OCI-LY7 (cell line): ENCODE data around the gene SNAP29. TPM values are rescaled to one million over a fixed set of nuclear protein-coding genes. Genes with fewer than 3 reads are reported as not detected.
"Not testable (repeated sequence)": the region's sequence is repeated elsewhere in the genome, so short reads cannot be mapped to it uniquely, and the experiment has no call there.

ENCODE experiments used
- BruUV-seq: library from RNA; stranded (reverse); fragments of 400-500 nt; replicated peaks from 2 replicates; lab custom pipeline; 2021; lab: Mats Ljungman, UMichigan
- CTCF ChIA-PET: fragments of 300-600 bp; sonication (Branson Sonifier 250); formaldehyde crosslinking; loops from one replicate; lab custom pipeline; 2022; ENCODE audit warnings: antibody characterized with exemption; ENCODE audit not compliant: unreplicated experiment; lab: Charles Lee
- POLR2A ChIA-PET: fragments of 300-600 bp; sonication (Branson Sonifier 250); formaldehyde crosslinking; loops from one replicate; lab custom pipeline; 2022; ENCODE audit warnings: antibody characterized with exemption; lab: Charles Lee
- DNase-seq: peaks from one replicate; pipeline ENCODE4 v3.0.0-alpha.2; 2015; ENCODE audit warnings: low spot score
- H2AFZ ChIP-seq: fragments of 200-600 bp; sonication (generic), shearing (Covaris generic); 2 replicates; pipeline ENCODE4 v1.6.1; 2014; ENCODE audit warnings: mild to moderate bottlenecking, antibody characterized with exemption, low read length, moderate library complexity
- H3K27ac ChIP-seq: fragments of 200-600 bp; sonication (generic); 2 replicates; pipeline ENCODE4 v1.5.1; 2014; ENCODE audit warnings: mixed run types, low read depth, mild to moderate bottlenecking, moderate library complexity, low read length, inconsistent platforms; ENCODE audit not compliant: poor library complexity, severe bottlenecking
- H3K36me3 ChIP-seq: fragments of 200-600 bp; sonication (generic); 2 replicates; pipeline ENCODE4 v1.6.1; 2014; ENCODE audit warnings: mild to moderate bottlenecking, antibody characterized with exemption, low read length, moderate library complexity, mixed read lengths; ENCODE audit not compliant: insufficient read depth
- H3K4me1 ChIP-seq: fragments of 200-600 bp; sonication (generic); 2 replicates; pipeline ENCODE4 v1.5.1; 2014; ENCODE audit warnings: mild to moderate bottlenecking, low read length; ENCODE audit not compliant: insufficient read depth, poor library complexity, severe bottlenecking
- H3K4me2 ChIP-seq: fragments of 200-600 bp; sonication (generic); 2 replicates; pipeline ENCODE4 v1.6.1; 2014; ENCODE audit warnings: mild to moderate bottlenecking, low read length
- H3K4me3 ChIP-seq: fragments of 200-600 bp; sonication (generic); 2 replicates; pipeline ENCODE4 v1.5.1; 2014; ENCODE audit warnings: mild to moderate bottlenecking, low read depth, low read length; ENCODE audit not compliant: poor library complexity, severe bottlenecking
- H3K79me2 ChIP-seq: fragments of 200-600 bp; sonication (generic); 2 replicates; pipeline ENCODE4 v1.6.1; 2016; ENCODE audit warnings: low read depth, mild to moderate bottlenecking, low read length, moderate library complexity, mixed read lengths; ENCODE audit not compliant: insufficient read depth
- H3K9me2 ChIP-seq: fragments of 200-600 bp; sonication (generic); 2 replicates; pipeline ENCODE4 v1.6.1; 2016; ENCODE audit warnings: mild to moderate bottlenecking, low read length, mixed read lengths; ENCODE audit not compliant: insufficient read depth
- H3K9me3 ChIP-seq: fragments of 200-600 bp; sonication (generic); 2 replicates; pipeline ENCODE4 v1.6.1; 2014; ENCODE audit warnings: mild to moderate bottlenecking, mixed run types, low read length, mixed read lengths
- H4K20me1 ChIP-seq: fragments of 200-600 bp; sonication (generic); 2 replicates; pipeline ENCODE4 v1.6.1; 2014; ENCODE audit warnings: mild to moderate bottlenecking, antibody characterized with exemption, low read length, moderate library complexity, mixed read lengths; ENCODE audit not compliant: insufficient read depth
- EZH2phosphoT487 ChIP-seq: fragments of 200-600 bp; sonication (generic); IDR thresholded peaks from 2 replicates; pipeline ENCODE4 v1.6.1; 2018; ENCODE audit warnings: low read depth, borderline replicate concordance, mild to moderate bottlenecking, mixed run types, antibody characterized with exemption, low read length, moderate library complexity, mixed read lengths
- intact Hi-C: fragments of 100-400 bp; cut with micrococcal nuclease; formaldehyde crosslinking; loops from one replicate; pipeline ENCODE4 v1.10.0; 2022; ENCODE audit not compliant: unreplicated experiment
- total RNA-seq, 2 experiments: library from RNA; depleted of rRNA in 1 of 2; stranded (reverse); fragments of >200 nt in 1 of 2; shearing (Covaris generic) in 1 of 2; gene quantifications; 2 replicates each; pipeline ENCODE4 v1.2.3, GENCODE V29; 2014 to 2022
- TF ChIP-seq, protein P1 (sequence below): fragments of 200-600 bp; sonication (generic); conservative IDR thresholded peaks from 2 replicates; pipeline ENCODE4 v1.5.1; 2014; ENCODE audit warnings: mild to moderate bottlenecking, antibody characterized with exemption, low read length, moderate library complexity, mixed read lengths

Gene SNAP29
- total RNA-seq, 2 experiments from 2014 or later: 12.7 to 26.9 TPM

- H2AFZ ChIP-seq: no peak overlapping the region
- H3K36me3 ChIP-seq: peaks cover 37% of the 10 kb centered on the region
- CTCF ChIA-PET: interaction anchor here (1.1 kb wide), 1 partner anchor 16 kb away, joined by 3 read pairs; no protein-coding TSS in a partner anchor
- H3K79me2 ChIP-seq: no peaks in the 10 kb centered on the region
- no peaks in the 10 kb centered on the region for H3K9me3 ChIP-seq
- no peak overlapping the region for H3K4me3 ChIP-seq
- no peaks in the 10 kb centered on the region for H3K9me2 ChIP-seq
- no peaks in the 10 kb centered on the region for H4K20me1 ChIP-seq
- H3K27ac ChIP-seq: no peak overlapping the region
- H3K4me1 ChIP-seq: no peaks in the 10 kb centered on the region
- POLR2A ChIA-PET: interaction anchor here (0.5 kb wide), 1 partner anchor 131 kb away, joined by 7 read pairs; no protein-coding TSS in a partner anchor
- intact Hi-C loops: no loop called here
- DNase-seq: no peak
- BruUV-seq: no TSS peak
- H3K4me2 ChIP-seq: no peak overlapping the region
- TF ChIP-seq, protein P1, sequence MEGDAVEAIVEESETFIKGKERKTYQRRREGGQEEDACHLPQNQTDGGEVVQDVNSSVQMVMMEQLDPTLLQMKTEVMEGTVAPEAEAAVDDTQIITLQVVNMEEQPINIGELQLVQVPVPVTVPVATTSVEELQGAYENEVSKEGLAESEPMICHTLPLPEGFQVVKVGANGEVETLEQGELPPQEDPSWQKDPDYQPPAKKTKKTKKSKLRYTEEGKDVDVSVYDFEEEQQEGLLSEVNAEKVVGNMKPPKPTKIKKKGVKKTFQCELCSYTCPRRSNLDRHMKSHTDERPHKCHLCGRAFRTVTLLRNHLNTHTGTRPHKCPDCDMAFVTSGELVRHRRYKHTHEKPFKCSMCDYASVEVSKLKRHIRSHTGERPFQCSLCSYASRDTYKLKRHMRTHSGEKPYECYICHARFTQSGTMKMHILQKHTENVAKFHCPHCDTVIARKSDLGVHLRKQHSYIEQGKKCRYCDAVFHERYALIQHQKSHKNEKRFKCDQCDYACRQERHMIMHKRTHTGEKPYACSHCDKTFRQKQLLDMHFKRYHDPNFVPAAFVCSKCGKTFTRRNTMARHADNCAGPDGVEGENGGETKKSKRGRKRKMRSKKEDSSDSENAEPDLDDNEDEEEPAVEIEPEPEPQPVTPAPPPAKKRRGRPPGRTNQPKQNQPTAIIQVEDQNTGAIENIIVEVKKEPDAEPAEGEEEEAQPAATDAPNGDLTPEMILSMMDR: no peak
- TF ChIP-seq EZH2phosphoT487: no peak
Measured at GRCh38 chr22:20889025-20889704, 30.4 kb downstream of the SNAP29 start.

DNA sequence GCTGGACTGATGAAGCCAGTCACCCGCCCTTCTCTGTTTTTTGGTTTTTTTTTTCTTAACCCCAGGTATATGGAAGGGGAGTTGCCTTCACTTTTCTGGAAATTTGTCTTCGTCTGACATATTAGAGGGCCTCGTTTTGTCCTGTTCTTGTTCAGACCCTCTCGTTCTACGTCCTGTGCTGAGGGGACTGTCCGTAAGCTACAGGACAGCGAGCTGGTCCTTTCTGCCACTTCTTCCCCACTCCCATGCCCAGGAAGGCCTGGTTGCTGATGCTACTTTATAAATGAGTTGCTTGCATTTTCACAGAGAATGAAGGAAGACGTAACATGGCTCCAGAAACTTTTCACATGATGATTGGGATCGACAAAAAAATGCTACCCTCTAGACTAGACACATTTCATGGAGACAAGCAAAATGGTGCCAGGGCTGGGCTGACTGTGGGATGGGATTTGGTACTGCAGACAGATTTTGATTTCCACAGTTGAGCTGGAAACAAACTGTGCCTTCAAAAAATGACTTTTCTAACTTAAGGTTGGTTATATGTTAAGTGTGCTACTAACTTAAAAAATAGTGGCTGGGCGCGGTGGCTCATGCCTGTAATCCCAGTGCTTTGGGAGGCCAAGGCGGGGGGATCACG is 31.2 kb downstream of the SNAP29 start:
- H4K20me1 ChIP-seq: no peaks in the 10 kb centered on the region
- no TSS peak for BruUV-seq
- DNase-seq: no peak
- peaks cover 33% of the 10 kb centered on the region for H3K36me3 ChIP-seq
- ChIA-PET CTCF (interaction anchor here (1.1 kb wide), 1 partner anchor 15 kb away, joined by 3 read pairs; no protein-coding TSS in a partner anchor), POLR2A (no interaction called here)
- TF ChIP-seq, protein P1: no peak
- TF ChIP-seq EZH2phosphoT487: no peak
- no peak overlapping the region for H3K4me3 ChIP-seq
- H3K4me2 ChIP-seq: no peak overlapping the region
- H2AFZ ChIP-seq: no peak overlapping the region
- no peak overlapping the region for H3K27ac ChIP-seq
- intact Hi-C loops: no loop called here
- H3K9me2 ChIP-seq: no peaks in the 10 kb centered on the region
- no peaks in the 10 kb centered on the region for H3K79me2 ChIP-seq
- H3K9me3 ChIP-seq: no peaks in the 10 kb centered on the region
- H3K4me1 ChIP-seq: no peaks in the 10 kb centered on the region

GRCh38 chr22:20890975-20891374 is 32.2 kb downstream of the SNAP29 start:
- ChIA-PET POLR2A (no interaction called here), CTCF (no interaction called here)
- Histone ChIP-seq H3K4me3 (no peak overlapping the region), H3K4me2 (no peak overlapping the region), H2AFZ (no peak overlapping the region), H3K36me3 (peaks cover 33% of the 10 kb centered on the region), H4K20me1 (no peaks in the 10 kb centered on the region), H3K79me2 (no peaks in the 10 kb centered on the region), H3K27ac (no peak overlapping the region), H3K9me3 (no peaks in the 10 kb centered on the region), H3K9me2 (no peaks in the 10 kb centered on the region), H3K4me1 (no peaks in the 10 kb centered on the region)
- no TSS peak for BruUV-seq
- intact Hi-C loops: no loop called here
- TF ChIP-seq EZH2phosphoT487: no peak
- TF ChIP-seq, protein P1: no peak
- no peak for DNase-seq

DNA sequence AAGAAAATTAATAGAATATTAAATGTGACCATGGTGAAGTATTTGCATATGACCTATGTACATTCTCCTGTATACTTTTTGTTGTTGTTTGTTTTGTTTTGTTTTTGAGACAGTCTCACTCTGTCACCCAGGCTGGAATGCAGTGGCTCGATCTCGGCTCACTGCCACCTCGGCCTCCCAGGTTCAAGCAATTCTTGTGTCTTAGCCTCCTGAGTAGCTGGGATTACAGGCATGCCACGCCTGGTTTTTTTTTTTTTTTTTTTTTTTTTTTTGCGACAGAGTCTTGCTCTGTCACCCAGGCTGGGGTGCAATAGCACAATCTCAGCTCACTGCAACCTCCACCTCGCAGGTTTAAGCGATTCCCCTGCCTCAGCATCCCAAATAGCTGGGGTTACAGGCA is 38.9 kb downstream of the SNAP29 start:
- POLR2A ChIA-PET: interaction anchor here (0.5 kb wide), 1 partner anchor 29 kb away, joined by 3 read pairs; no protein-coding TSS in a partner anchor
- H3K4me3 ChIP-seq, DNase-seq, CTCF ChIA-PET, H3K27ac ChIP-seq, H3K9me3 ChIP-seq, intact Hi-C loops, H3K36me3 ChIP-seq, H4K20me1 ChIP-seq, H3K79me2 ChIP-seq, H2AFZ ChIP-seq, H3K4me2 ChIP-seq, H3K4me1 ChIP-seq, BruUV-seq, H3K9me2 ChIP-seq: not testable (repeated sequence)
